ENCODE data around the gene SMAP1. TPM values are rescaled to one million over a fixed set of nuclear protein-coding genes. Genes with fewer than 3 reads are reported as not detected.

The SMAP1 gene
- polyA plus RNA-seq, 4 donors = 26.9 to 31.3 (median 27.4) TPM

DNA sequence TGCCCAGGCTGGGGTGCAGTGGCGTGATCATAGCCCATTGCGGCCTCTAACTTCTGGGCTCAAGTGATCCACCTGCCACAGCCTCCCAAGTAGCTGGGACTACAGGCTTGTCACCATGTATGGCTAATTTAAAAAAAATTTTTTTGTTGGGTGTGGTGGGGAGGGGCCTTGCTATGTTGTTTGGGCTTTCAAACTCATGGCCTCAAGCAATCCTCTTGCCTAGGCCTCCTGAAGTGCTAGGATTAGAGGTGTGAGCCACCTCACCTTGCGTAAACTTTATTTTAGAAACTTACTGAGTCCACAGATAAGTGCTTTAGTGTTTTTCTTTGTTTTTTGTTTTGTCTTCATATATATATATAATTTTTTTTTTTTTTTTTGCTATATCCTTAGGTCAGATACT, 9.1 kb downstream of the SMAP1 start:
- DNase-seq (ENCODE audit: low read depth in 4 of 4, low spot score in 2 of 4) = no peak

DNA sequence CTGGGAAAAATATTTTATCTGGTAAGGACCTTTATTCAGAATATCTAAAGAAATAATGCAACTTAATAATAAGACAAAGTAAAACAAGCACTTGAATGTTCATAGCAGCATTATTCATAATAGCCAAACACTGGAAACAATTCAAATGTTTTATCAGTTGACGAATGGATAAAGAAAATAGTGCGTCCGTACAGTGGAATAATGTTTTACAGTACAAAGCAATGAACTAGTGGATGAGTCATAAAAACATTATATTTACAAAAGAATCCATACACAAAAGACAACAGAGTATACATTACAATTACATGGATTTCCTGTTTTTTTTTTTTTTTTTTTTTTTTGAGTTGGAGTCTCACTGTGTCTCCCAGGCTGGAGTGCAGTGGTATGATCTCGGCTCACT, 12.7 kb downstream of the SMAP1 start:
- no peak for DNase-seq (ENCODE audit: low read depth in 4 of 4, low spot score in 2 of 4)

DNA sequence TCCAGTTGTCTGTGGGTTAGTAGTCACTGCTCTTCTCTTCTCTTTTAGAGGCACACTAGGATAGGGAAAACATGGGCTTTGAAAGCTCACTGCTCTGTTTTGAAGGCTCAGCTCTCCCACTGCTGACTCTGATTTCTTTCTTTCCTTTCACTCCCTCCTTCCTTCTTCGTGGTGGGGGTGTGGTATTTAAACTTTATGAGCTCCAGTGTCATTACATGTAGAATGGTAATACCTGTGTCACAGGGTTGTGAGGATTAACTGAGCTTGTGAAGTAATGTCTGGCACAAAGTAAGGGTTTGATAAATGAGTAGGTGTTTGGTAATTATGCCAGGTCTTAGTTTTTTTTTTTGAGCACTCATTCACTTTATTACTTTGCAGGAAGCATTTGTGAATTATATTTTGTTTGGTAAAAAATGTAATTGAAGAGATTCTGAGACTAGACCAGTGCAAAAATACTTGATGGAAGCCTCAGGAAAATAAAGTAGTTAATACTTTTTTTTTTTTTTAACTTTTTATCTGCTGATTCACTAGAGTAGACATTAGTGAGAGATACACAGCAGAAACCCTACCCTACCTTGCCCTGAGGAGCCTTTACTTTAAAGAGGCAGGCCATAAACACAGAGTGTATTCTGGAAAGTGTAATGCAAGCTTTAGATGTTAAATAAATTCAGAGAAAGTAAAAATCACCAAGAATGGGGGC, 17.3 kb downstream of the SMAP1 start:
- DNase-seq (ENCODE audit: low read depth in 4 of 4, low spot score in 2 of 4) = no peak

DNA sequence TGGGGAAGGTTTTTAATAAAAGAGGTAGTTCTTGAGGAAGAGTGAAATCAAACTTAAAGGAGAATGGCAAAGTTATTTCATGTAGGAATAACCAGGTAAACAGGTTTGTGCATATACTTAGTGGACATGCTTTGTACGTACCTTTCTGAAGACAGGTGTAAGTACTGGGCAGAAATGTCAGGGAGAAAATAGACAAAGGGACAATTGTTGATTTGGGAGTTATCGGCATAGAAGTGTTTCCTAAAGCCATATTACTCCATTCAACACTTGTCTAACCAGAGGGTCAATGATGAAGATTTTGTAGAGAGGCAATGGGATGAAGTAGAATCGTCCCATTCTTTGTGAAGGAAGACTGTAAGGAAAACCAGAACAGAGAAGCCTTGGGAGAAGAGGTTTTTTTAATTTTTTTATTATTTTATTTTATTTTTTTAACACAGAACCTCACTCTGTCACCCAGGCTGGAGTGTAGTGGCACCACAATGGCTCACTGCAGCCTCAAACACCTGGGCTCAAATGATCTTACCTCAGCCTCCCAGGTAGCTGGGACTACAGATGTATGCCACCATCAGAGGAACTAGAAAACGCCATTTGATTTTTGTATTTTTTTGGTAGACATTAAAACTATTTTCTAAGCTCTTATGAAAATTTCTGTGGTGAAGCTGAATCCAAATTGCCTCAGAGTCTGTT, 18.0 kb downstream of the SMAP1 start:
- DNase-seq (ENCODE audit: low read depth in 4 of 4, low spot score in 2 of 4) = no peak

DNA sequence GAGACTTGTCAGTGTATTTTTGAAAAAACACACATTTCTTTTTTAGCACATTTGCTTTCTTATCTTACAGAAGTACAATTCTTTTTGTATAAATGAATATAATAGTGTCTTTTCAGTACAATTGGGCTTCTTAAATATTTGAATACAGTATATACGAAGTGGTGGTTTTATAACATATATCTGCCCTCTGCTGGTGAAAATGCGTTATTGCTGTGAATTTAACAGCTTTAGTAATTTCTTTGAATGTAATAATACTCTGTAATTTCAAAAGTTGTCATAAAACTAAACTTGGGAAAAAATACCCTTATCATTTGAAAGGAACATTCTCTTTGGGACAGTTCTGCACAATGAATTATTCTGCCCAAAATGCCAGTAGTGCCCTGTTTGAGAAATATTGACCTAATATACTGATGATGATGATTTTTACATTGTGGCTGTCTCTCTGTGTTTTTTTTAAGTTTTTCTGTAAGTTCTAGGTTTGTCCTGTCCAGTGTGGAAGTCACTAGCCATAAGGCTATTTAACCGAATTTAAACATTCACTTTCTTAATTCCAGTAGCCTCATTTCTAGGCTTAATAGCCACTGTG, 19.0 kb downstream of the SMAP1 start:
- peak in 1 of 4 donors; percentile 34 for DNase-seq (ENCODE audit: low read depth in 4 of 4, low spot score in 2 of 4)

DNA sequence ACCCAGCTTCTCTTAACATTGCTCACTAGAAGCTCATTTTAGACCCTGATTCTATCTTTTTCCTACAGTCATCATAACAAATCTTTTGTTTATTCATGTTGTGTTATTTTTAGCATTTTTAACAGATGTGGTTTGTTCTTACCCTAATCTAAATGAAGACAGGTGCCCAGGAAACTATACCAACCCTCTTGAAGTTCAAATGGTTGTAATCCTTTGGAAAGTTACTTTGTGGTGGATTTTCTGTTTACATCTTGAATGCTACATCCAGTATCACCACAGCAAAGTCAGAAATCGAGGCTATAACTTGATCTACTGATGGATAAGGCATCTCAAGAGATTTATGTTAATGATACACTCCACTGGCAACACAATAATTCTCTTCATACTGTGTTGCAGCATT, 26.2 kb downstream of the SMAP1 start:
- no peak for DNase-seq (ENCODE audit: low read depth in 4 of 4, low spot score in 2 of 4)

DNA sequence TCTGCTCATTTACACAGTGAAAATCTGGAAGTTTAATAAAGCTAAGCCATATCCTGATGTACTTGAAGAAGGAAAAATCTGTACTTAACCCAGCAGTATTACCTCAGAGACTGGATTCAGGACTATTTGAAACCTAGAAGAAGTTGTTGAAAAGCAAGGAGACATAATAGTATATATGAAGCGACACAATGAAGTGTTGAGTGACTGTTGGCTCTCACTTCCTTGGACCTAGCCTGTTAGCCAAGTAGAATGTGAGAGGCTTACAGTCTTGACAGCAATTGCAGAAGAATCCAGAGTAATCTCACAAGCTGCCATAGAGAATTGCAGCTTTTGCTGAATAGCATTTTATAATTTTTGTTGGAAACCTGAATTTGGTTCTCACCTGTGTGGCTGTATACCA, 26.7 kb downstream of the SMAP1 start:
- no peak for DNase-seq (ENCODE audit: low read depth in 4 of 4, low spot score in 2 of 4)

DNA sequence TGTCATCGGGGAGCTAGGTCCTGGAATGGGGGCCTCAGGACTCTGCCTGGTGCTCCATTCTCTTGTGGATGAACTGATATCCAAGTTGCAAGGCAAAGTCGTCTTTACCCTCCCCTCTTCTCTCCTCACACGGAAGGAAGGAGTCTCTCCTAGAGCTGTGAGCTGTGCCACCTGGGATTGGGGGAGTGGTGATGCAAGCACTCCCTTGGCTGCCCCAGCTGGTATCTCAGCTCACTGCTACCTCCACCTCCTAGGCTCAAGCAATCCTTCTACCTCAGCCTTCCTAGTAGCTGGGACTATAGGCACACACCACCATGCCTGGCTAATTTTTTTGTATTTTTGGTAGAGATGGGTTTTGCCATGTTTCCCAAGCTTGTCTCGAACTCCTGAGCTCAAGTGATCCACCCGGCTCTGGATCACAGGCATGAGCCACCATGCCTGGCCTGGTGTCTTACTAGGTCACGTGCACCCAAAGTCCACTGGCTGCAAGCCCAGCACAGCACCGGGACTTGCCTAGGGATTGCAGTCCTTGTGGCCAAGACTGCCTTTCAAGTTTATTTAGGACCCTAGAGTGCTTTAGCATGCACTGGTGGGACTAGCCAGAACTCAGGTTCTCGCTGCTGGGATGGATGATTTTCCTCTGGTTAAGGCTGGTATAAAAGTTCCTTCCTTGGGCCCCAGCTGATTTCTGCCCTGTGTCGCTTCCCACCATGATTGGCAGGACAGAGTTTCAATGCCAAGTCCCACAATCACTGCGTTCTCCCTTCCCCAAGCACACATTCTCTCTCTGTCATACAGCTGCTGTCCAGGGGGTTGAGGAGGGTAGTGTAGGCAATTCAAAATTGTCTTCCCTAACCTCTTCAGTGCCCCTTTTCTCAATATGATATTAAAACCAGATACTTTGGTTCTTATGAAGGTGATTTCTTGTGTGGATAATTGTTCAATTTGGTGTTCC, 33.5 kb downstream of the SMAP1 start:
- DNase-seq (ENCODE audit: low read depth in 4 of 4, low spot score in 2 of 4) = no peak

DNA sequence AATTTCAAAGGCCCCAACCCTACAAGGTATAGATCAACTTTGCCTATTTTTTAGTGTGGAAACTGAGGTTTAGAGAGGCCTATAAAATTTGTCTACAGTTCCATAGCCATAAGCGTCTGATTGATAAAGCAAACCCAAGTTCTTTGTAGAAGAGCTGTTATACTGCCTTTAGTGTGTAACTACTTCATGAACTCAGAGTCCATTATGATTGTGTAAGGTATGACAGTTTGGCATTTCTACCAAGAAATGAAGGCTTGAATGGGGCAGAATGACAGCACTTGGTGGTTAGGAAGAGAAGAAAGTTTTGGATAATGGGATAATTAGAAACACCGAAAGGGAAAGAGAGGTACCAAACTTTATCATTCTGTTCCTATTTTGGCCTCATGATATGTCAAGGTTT, 38.1 kb downstream of the SMAP1 start:
- DNase-seq (ENCODE audit: low read depth in 4 of 4, low spot score in 2 of 4) = no peak

DNA sequence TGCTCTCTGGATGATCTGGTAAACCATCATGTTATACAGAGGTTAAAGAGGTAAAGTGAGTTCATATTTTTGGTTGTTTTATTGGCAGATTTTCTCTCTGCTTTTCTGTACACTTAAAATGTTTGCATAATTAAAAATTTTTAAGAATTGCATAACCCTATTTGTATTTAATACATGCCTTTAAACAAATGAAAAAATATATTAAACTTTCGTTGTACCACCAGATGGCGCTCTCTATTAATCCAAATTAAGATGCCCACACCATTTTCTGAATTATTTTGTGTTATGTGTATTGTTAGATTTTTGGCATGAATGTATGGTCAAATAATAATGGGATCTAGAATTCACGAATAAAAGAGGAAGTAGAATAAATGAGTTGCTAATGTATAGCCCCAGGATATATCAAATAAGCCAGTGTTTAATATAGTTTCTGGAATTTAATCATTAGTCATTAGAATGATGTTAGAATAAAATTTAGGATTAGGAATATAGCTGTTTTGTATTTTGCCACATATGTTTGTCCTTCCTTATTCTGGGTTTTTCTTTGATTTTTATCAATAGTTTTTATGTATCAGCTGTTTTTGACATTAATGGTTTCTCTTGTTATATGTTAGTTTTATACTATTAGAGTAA, 38.9 kb downstream of the SMAP1 start:
- DNase-seq (ENCODE audit: low read depth in 4 of 4, low spot score in 2 of 4) = peak in 1 of 4 donors; percentile 16

DNA sequence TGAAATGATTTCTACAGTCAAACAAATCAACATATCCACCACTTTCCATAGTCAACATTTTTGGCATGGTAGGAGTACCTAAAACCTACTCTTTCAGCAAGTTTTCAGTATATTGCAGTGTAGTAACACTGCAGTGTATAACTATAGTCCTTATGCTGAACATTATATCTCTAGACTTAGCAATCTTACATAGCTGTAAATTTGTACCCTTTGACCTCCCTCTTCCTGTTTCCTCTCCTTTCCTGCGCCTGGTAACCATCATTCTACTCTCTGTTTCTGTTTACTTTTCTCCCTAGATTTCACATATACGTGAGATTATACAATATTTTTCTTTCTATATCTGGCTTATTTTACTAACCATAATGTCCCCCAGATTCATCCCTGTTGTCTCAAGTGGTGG, 40.2 kb downstream of the SMAP1 start:
- no peak for DNase-seq (ENCODE audit: low read depth in 4 of 4, low spot score in 2 of 4)

DNA sequence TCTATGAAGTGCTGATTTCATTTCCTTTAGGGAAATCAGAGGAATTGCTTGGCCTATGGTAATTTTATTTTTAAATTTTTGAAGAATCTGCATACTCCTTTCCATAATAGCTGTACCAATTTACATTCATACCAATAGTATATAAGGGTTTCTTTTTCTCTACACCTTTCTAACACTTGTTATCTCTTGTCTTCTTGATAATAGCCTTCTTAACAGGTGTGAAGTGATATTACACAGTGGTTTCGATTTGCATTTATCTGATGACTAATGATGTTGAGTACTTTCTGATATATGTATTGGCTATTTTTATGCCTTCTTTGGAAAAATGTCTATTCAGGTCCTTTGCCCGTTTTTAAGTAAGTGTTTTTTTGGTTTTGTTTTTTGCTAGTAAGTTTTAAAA, 40.8 kb downstream of the SMAP1 start:
- no peak for DNase-seq (ENCODE audit: low read depth in 4 of 4, low spot score in 2 of 4)

DNA sequence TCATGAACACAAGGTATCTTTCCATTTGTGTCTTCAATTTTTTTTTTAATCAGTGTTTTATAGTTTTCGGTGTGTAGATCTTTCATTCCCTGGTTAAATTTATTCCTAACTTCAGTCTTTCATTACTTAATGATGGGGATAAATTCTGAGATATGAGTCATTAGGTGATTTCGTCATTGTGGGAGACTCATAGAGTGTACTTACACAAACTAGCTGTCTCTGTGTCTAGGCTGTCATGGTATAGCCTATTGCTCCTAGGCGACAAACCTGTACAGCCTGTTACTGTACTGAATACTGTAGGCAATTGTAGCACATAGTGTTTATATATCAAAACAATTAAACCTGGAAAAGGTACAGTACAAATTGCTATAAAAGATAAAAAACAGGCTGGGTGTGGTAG, 42.1 kb downstream of the SMAP1 start:
- no peak for DNase-seq (ENCODE audit: low read depth in 4 of 4, low spot score in 2 of 4)

DNA sequence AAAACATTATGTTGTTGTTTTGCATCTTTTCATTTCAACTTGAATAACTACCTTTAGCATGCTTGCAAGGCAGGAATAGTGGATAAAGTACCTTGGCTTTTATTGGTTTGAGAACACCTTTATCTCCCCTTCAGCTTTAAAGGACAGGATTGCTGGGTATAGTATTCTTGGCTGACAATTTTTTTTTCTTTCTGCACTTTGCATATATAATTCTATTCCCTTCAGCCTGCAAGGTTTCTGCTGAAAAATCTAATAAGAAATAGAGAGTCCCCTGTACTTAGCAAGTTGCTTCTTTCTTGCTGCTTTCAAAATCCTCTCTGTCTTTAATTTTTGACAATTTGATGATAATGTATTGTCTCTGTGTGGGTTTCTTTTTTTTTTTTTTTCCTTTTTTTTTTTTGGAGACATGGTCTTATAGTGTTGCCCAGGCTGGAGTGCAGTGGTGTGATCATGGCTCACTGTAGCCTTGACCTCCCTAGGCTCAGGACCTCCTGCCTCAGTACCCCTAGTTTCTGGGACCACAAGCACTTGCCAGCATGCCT, 47.1 kb downstream of the SMAP1 start:
- DNase-seq (ENCODE audit: low read depth in 4 of 4, low spot score in 2 of 4) = no peak

DNA sequence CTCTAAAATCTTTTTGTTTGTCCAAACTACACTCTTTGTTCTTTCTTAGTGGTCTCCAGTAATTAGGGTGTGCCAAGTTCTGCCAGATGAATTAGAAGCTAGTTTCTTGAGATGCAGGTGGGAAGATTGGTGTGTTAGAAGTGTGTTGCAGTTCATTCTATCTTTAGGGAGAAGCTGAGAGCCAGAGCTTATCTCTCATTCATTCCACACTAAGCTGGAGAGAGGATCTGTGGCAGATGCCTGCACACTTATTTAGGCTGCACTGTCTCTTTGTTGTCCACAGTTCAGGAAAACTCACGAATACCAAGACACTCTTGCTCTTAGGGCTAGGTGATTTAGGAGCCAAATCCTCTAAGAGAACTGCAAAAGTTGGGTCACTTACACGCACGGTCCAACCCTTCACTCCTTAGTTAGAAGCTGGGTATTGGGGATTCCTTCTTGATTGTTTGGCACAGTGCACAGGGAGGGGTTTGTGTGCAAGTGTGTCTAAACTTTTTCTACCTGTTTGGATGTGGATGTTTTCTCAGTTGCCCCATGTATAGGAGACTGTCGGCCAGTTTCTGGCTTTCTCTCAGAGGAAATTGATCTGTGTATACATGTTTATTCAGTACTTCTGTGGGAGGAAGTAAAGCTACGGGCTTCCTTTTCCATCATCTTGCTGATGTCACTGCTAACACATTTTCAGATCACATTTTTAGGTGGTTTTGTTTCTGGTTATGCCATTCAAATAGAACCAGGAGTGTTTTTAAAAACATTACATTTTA, 49.5 kb downstream of the SMAP1 start:
- DNase-seq (ENCODE audit: low read depth in 4 of 4, low spot score in 2 of 4) = no peak

DNA sequence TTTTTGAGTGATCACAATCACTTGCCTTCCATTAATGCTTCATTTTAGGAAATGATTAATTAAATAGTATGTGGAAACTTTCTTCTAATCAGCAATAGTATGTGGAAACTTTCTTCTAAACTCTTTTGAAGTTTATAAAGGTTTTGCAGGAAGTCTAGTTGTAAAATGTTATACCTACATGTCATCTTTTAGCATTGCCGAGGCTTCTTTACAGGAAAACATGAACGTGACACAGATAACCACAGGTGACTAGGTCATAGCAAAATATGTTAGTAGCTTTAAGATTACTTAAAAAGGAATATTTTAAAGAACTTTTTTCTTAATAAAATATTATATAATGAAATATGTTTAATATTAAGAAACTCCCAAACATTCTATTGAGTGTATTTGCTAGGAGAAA, 56.8 kb downstream of the SMAP1 start:
- DNase-seq (ENCODE audit: low read depth in 4 of 4, low spot score in 2 of 4) = no peak

DNA sequence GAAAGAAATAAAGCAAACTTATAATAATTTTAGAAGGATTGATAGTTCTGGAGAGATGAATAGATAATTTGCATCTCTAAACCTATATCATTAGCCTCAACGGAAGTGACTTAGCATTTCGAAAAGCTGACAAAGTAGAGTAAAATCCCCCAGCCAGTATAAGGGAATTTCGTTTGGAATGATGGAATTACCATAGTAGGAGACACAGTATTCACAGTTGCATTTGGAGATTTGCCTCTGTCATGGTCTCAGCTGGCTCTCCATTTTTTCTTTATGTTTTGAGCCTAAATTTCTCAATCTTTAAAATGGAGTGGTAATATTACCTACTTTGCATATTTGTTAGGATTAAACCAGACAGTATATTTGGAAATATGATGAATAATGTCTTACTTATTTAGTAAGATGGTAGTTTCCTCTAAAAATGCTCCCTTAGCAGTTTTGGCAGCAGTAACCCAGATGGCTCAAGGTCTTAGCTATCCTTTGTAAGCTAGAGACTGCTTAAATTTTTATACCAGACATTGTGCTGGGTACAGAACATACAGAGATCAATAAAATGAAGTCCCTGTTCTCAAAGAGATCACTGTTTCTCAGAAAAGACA, 58.2 kb downstream of the SMAP1 start:
- no peak for DNase-seq (ENCODE audit: low read depth in 4 of 4, low spot score in 2 of 4)

DNA sequence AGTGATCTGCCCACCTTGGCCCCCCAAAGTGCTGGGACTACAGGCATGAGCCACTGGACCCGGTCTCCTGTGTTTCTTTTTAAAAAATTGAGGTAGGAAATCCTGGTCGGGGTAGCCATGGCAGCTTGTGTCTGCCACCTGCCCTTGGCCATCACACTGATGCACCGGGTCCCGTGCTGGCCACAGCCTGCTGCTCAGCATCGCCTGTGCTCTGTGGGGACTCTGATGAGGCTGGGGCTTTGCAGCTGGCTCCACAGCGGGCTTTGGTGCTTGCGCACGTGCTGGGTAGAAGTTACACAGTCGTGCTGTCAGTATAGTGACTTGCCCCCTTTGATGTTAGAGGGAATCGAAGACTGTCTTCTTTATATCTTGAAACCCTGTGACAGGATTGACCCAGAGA, 66.7 kb downstream of the SMAP1 start:
- no peak for DNase-seq (ENCODE audit: low read depth in 4 of 4, low spot score in 2 of 4)

DNA sequence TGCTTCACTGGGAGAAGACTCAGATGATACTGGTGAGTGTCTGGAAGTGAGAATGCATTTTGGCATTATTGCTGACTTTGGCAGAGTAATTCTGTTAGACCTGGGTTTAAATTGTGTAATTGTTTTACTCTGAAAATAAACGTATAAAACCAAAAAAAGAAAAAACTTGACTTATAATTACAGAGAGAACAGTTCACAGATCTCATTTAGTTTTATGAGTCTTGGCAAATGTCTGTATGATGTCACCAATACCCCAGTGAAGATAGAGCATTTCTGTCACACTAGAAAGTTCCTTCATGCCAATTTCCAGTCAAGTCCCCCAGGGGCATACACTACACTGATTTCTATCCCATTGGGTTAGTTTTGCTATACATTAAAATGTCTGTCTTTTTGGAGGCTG, 67.3 kb downstream of the SMAP1 start:
- DNase-seq (ENCODE audit: low read depth in 4 of 4, low spot score in 2 of 4) = no peak
